ENCODE measurements around the gene CDH18. TPM values are rescaled to one million over a fixed set of nuclear protein-coding genes. Genes with fewer than 3 reads are reported as not detected.

The CDH18 gene
- total RNA-seq, 1 donor from 2014 or later: not detected

DNA sequence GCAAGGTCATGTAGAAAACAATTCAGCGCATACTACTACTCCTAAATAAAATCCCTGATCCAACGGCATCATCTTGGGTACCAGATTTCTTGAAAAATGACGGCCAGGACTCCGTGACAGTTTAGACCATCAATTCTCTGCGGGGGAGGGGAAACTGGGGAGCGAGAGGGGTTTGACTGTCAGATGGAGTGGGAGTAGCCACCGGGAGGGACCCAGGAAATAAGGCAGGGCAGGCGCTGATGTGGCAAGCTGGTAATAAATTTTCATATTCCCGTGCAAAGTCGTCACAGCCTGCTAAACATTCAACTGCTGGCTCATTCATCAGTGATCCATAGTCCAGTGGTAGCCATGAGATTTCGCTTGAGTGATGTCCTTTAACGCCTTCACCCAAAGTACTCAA is 457 bp upstream of the CDH18 start:
- no peak for ATAC-seq
- TF ChIP-seq, protein P1, sequence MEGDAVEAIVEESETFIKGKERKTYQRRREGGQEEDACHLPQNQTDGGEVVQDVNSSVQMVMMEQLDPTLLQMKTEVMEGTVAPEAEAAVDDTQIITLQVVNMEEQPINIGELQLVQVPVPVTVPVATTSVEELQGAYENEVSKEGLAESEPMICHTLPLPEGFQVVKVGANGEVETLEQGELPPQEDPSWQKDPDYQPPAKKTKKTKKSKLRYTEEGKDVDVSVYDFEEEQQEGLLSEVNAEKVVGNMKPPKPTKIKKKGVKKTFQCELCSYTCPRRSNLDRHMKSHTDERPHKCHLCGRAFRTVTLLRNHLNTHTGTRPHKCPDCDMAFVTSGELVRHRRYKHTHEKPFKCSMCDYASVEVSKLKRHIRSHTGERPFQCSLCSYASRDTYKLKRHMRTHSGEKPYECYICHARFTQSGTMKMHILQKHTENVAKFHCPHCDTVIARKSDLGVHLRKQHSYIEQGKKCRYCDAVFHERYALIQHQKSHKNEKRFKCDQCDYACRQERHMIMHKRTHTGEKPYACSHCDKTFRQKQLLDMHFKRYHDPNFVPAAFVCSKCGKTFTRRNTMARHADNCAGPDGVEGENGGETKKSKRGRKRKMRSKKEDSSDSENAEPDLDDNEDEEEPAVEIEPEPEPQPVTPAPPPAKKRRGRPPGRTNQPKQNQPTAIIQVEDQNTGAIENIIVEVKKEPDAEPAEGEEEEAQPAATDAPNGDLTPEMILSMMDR (IDR thresholded peaks at IDR 0.05): no peak
- Histone ChIP-seq H3K9me3 (no peaks in the 10 kb centered on the region), H3K27ac (no peak overlapping the region), H3K4me1 (no peaks in the 10 kb centered on the region), H3K27me3 (no peaks in the 10 kb centered on the region), H3K4me3 (no peak overlapping the region), H3K36me3 (no peaks in the 10 kb centered on the region)
- intact Hi-C loops (cut with DNase I): no loop called here
- DNase-seq: no peak

DNA sequence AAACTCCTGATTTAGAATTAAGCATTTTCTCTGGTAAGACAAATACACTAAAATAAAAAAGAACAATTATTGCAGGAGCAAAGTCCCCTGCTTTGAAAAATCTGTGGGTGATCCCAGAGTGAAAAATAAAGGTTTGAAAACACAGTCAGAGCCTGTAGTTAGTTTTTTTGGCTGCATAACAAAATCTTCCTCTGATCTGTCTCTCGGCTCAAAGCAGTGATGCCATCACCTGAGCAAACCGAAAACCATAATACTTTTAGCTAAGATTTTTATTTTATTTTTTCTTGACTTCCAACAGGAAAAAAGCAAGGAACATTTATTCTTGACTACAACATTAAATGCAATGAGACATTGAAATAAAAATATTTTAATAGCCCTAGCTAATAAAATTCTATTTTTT is 1.2 kb downstream of the CDH18 start:
- Histone ChIP-seq H3K27me3 (no peaks in the 10 kb centered on the region), H3K4me3 (no peak overlapping the region), H3K27ac (no peak overlapping the region), H3K9me3 (no peaks in the 10 kb centered on the region), H3K36me3 (no peaks in the 10 kb centered on the region), H3K4me1 (no peaks in the 10 kb centered on the region)
- TF ChIP-seq, protein P1 (IDR thresholded peaks at IDR 0.05): no peak
- DNase-seq (no peak), ATAC-seq (no peak)
- intact Hi-C loops (cut with DNase I): no loop called here

DNA sequence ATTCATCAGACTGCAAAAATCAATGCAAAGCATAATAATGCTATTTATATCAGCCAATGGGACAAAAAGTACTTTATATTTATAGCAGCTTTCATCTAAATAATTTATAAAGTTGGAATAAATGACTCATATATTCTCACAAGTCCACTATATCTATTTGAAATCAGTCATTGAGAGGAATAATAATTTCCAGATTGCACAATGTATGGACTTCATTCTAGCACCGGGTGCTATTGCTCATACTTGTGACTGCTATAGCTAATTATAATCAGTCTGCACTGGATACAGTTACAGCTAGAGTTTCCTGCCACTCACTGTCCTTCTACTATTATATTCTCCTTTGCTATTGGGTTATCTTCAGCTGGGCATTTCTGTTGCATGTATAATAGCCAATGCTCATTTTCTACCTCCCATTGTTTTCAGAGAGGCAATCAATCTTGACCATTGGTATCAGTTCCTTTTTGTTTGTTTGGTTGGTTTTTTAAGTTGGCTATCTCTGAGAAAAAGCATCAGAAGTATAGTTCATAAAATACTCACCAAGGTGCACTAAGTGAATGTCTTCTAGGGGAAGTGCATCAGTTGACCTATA is 1.9 kb downstream of the CDH18 start:
- no peak overlapping the region for H3K4me3 ChIP-seq
- H3K9me3 ChIP-seq: no peaks in the 10 kb centered on the region
- DNase-seq: no peak
- TF ChIP-seq, protein P1 (IDR thresholded peaks at IDR 0.05): no peak
- no peaks in the 10 kb centered on the region for H3K27me3 ChIP-seq
- no peaks in the 10 kb centered on the region for H3K36me3 ChIP-seq
- no peaks in the 10 kb centered on the region for H3K4me1 ChIP-seq
- intact Hi-C loops (cut with DNase I): no loop called here
- no peak overlapping the region for H3K27ac ChIP-seq
- ATAC-seq: no peak

GRCh38 chr5:19978476-19978875 is 9.5 kb downstream of the CDH18 start:
- DNase-seq (no peak), ATAC-seq (no peak)
- TF ChIP-seq, protein P1 (IDR thresholded peaks at IDR 0.05): no peak
- no peaks in the 10 kb centered on the region for H3K9me3 ChIP-seq
- H3K27ac ChIP-seq: no peak overlapping the region
- intact Hi-C loops (cut with DNase I): no loop called here
- no peaks in the 10 kb centered on the region for H3K36me3 ChIP-seq
- no peaks in the 10 kb centered on the region for H3K4me1 ChIP-seq
- no peaks in the 10 kb centered on the region for H3K27me3 ChIP-seq
- no peak overlapping the region for H3K4me3 ChIP-seq

DNA sequence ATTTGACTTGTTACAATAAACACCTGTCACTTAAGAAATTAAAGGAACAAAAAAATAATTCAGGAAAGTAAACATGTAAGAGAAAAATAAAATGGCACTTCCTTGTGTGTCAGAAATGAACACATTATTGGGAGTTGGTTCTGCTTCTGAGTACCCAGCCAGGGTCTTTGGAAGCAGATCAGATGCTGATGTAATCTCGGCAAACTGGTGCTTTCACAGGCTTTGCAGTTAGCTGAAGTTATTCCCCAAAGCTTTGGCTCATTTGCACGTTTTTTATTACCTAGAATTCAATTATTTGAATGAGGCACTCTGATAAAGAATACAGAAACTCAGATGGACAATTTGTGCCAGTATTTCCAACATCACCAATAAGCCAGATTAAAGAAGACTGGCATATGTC is 10.9 kb downstream of the CDH18 start:
- Histone ChIP-seq H3K4me1 (no peaks in the 10 kb centered on the region), H3K36me3 (no peaks in the 10 kb centered on the region), H3K9me3 (no peaks in the 10 kb centered on the region), H3K27me3 (no peaks in the 10 kb centered on the region), H3K4me3 (no peak overlapping the region), H3K27ac (no peak overlapping the region)
- ATAC-seq: no peak
- DNase-seq: no peak
- intact Hi-C loops (cut with DNase I): no loop called here
- TF ChIP-seq, protein P1 (IDR thresholded peaks at IDR 0.05): no peak

GRCh38 chr5:19975795-19976194 is 12.2 kb downstream of the CDH18 start:
- Histone ChIP-seq H3K27me3 (no peaks in the 10 kb centered on the region), H3K36me3 (no peaks in the 10 kb centered on the region), H3K9me3 (no peaks in the 10 kb centered on the region), H3K4me1 (no peaks in the 10 kb centered on the region), H3K27ac (no peak overlapping the region), H3K4me3 (no peak overlapping the region)
- intact Hi-C loops (cut with DNase I): no loop called here
- DNase-seq (no peak), ATAC-seq (no peak)
- TF ChIP-seq, protein P1 (IDR thresholded peaks at IDR 0.05): no peak
